Astrocyte of the spinal cord (primary cell): ENCODE measurements around the gene LTO1.

Source experiments
- DNase-seq: peaks from one replicate; pipeline ENCODE4 v3.0.0; 2011; ENCODE audit warnings: low read depth, low spot score
- H3K4me3 ChIP-seq: 2 replicates; pipeline ENCODE4 v1.5.1; 2011; ENCODE audit warnings: low read depth, mild to moderate bottlenecking, low read length, moderate library complexity
- CTCF ChIP-seq: IDR thresholded peaks from 2 replicates; pipeline ENCODE4 v1.5.1; 2012; ENCODE audit warnings: low read depth, mild to moderate bottlenecking, low read length, inconsistent platforms
- in situ Hi-C: cut with HindIII; loops from 2 replicates; pipeline ENCODE4 v1.10.0; 2017; ENCODE audit warnings: low sequenced_read_pairs

The LTO1 gene

GRCh38 chr11:69647390-69647748, 27.8 kb downstream of the LTO1 start:
- in situ Hi-C loops, result no loop called here
- no peak for DNase-seq
- no peak overlapping the region for H3K4me3 ChIP-seq
- TF ChIP-seq CTCF, result no peak

- in situ Hi-C loops, result no loop called here
- no peak overlapping the region for H3K4me3 ChIP-seq
- DNase-seq, result no peak
- no peak for TF ChIP-seq CTCF
These were observed 28.4 kb downstream of the LTO1 start for GRCh38 chr11:69646493-69647389.

- TF ChIP-seq CTCF, result no peak
- in situ Hi-C loops, result no loop called here
- no peak overlapping the region for H3K4me3 ChIP-seq
- DNase-seq, result no peak
These were observed 29.2 kb downstream of the LTO1 start for GRCh38 chr11:69645801-69646492.

GRCh38 chr11:69644962-69645675, 30.0 kb downstream of the LTO1 start:
- in situ Hi-C loops, result no loop called here
- TF ChIP-seq CTCF, result peak; percentile 22
- H3K4me3 ChIP-seq, result no peak overlapping the region
- no peak for DNase-seq

- peak; percentile 43 for TF ChIP-seq CTCF
- H3K4me3 ChIP-seq, result peak overlapping the region; percentile 36
- in situ Hi-C loops, result no loop called here
- DNase-seq, result peak; percentile 96
These were observed 30.8 kb downstream of the LTO1 start for GRCh38 chr11:69644071-69644961.

GRCh38 chr11:69643646-69644045, 31.5 kb downstream of the LTO1 start:
- TF ChIP-seq CTCF, result no peak
- DNase-seq, result no peak
- peak overlapping the region; percentile 36 for H3K4me3 ChIP-seq
- in situ Hi-C loops, result no loop called here
